Measurements from ENCODE around the gene BRI3BP.

- TF ChIP-seq EP300 (IDR thresholded peaks at IDR 0.05; ENCODE audit: borderline replicate concordance) (no peak), TCF12 (IDR thresholded peaks at IDR 0.05; ENCODE audit: low read depth) (no peak), RAD21 (IDR thresholded peaks at IDR 0.05; ENCODE audit: low read depth) (no peak), CREB1 (IDR thresholded peaks at IDR 0.05; ENCODE audit: low read depth) (no peak), CEBPB (IDR thresholded peaks at IDR 0.05) (no peak), YY1 (IDR thresholded peaks at IDR 0.05; ENCODE audit: low read depth) (no peak), FOXM1 (IDR thresholded peaks at IDR 0.05; ENCODE audit: borderline replicate concordance, low read depth) (no peak)
These were observed 62.9 kb downstream of the BRI3BP start for GRCh38 chr12:125056306-125056705.

All from Ishikawa (cell line).